ENCODE results near the gene OR2M3.

OR2M3 gene

GRCh38 chr1:248196965-248197364 lies at the start of gene OR2M3:
Gene OR2M3 (plus strand): TSS chr1:248197265. CDS start chr1:248203068, 5,803 bp downstream.
- no peak for TF ChIP-seq CTCF (IDR thresholded peaks at IDR 0.05)

GRCh38 chr1:248152056-248152827 lies 44.8 kb upstream of the OR2M3 start:
- no peak for TF ChIP-seq CTCF (IDR thresholded peaks at IDR 0.05)

- no peak for TF ChIP-seq CTCF (IDR thresholded peaks at IDR 0.05)
Observed at GRCh38 chr1:248155927-248156326, 41.1 kb upstream of the OR2M3 start.

- no peak for TF ChIP-seq CTCF (IDR thresholded peaks at IDR 0.05)
Observed at GRCh38 chr1:248158758-248159157, 38.3 kb upstream of the OR2M3 start.

- no peak for TF ChIP-seq CTCF (IDR thresholded peaks at IDR 0.05)
Observed at GRCh38 chr1:248164031-248164430, 33.0 kb upstream of the OR2M3 start.

- TF ChIP-seq CTCF (IDR thresholded peaks at IDR 0.05): no peak
Observed at GRCh38 chr1:248165186-248165585, 31.9 kb upstream of the OR2M3 start.

- TF ChIP-seq CTCF (IDR thresholded peaks at IDR 0.05): no peak
Observed at GRCh38 chr1:248174521-248174920, 22.5 kb upstream of the OR2M3 start, which contains the start of gene OR2M2. Gene OR2M2 (plus strand): TSS chr1:248174821. CDS start chr1:248179986, 5,165 bp downstream.
